Measurements from ENCODE around the gene RPS15.

Gene RPS15

DNA sequence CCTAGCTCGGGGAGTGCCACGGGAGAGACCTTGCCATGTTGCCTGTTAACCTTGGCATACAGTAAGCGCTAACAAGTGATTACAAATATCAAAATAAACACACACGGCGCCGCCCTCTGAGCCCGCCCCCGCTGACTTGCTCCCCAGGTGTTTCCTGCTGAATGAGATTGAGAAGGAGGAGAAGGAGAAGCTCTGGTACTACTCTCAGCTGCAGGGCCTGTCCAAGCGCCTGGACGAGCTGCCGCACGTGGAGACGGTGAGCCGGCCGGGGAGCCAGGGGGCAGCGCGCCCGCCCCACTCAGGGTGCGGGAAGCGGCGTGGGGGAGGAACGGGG is 16.8 kb downstream of the RPS15 start:
- no peak for DNase-seq

- peak; percentile 69 for DNase-seq
These were observed 17.3 kb downstream of the RPS15 start for GRCh38 chr19:1455336-1456120.

GRCh38 chr19:1456121-1456900 is 18.1 kb downstream of the RPS15 start:
- no peak for DNase-seq

- no peak for DNase-seq
These were observed 19.0 kb downstream of the RPS15 start for GRCh38 chr19:1457031-1457739.

GRCh38 chr19:1457892-1458291 is 19.7 kb downstream of the RPS15 start:
- no peak for DNase-seq

DNA sequence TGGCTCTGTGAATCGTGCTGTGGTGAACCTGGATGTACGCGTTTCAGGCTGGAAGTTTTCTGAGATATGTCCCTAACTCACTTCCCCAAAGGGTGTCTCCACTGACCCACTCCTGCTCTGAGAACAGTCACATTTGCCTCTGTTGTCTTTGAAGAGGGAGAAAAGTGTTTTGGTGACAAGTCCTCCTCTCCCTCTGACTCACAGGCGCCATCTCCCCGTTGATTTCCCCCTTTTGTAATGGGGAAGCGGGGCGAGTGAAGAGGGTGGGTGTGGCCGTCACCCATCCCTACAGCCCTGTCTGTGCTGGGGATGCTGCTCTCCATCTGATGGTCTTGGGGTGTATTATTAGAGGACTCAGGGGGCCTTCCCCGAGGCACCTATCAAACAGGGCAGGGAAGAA is 21.3 kb downstream of the RPS15 start:
- DNase-seq, result no peak

GRCh38 chr19:1460033-1460995 is 22.1 kb downstream of the RPS15 start:
- no peak for DNase-seq

- DNase-seq, result no peak
These were observed 23.7 kb downstream of the RPS15 start for GRCh38 chr19:1461862-1462261.

DNA sequence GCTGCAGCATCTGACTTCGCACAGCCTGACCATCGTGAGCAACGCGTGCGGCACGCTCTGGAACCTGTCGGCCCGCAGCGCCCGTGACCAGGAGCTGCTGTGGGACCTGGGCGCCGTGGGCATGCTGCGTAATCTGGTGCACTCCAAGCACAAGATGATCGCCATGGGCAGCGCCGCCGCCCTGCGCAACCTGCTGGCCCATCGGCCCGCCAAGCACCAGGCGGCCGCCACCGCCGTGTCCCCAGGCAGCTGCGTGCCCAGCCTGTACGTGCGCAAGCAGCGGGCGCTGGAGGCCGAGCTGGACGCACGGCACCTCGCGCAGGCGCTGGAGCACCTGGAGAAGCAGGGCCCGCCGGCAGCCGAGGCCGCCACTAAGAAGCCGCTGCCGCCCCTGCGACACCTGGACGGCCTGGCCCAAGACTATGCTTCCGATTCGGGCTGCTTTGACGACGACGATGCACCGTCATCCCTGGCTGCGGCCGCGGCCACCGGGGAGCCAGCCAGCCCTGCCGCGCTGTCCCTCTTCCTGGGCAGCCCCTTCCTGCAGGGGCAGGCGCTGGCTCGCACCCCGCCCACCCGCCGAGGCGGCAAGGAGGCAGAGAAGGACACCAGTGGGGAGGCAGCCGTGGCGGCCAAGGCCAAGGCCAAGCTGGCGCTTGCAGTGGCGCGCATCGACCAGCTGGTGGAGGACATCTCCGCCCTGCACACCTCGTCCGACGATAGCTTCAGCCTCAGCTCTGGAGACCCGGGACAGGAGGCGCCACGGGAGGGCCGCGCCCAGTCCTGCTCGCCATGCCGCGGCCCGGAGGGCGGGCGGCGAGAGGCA is 27.2 kb downstream of the RPS15 start:
- peak; percentile 40 for DNase-seq

- DNase-seq, result no peak
These were observed 27.8 kb downstream of the RPS15 start for GRCh38 chr19:1466018-1466460.

DNA sequence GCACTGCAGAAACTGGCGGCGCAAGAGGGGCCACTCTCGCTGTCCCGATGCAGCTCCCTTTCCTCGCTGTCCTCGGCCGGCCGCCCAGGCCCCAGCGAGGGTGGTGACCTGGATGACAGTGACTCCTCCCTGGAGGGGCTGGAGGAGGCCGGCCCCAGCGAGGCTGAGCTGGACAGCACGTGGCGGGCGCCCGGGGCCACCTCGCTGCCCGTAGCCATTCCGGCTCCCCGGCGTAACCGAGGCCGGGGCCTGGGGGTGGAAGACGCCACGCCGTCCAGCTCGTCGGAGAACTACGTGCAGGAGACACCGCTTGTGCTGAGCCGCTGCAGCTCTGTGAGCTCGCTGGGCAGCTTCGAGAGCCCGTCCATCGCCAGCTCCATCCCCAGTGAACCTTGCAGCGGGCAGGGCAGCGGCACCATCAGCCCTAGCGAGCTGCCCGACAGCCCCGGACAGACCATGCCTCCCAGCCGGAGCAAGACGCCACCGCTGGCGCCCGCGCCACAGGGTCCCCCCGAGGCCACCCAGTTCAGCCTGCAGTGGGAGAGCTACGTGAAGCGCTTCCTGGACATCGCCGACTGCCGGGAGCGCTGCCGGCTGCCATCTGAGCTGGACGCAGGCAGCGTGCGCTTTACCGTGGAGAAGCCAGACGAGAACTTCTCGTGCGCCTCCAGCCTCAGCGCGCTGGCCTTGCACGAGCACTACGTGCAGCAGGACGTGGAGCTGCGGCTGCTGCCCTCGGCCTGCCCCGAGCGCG is 28.4 kb downstream of the RPS15 start:
- no peak for DNase-seq

DNA sequence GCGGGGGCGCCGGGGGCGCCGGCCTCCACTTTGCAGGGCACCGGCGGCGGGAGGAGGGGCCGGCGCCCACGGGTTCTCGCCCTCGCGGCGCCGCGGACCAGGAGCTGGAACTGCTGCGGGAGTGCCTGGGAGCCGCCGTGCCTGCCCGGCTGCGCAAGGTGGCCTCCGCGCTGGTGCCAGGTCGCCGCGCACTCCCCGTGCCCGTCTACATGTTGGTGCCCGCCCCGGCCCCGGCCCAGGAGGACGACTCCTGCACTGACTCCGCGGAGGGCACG is 29.0 kb downstream of the RPS15 start:
- DNase-seq, result no peak

GRCh38 chr19:1467490-1468273 is 29.5 kb downstream of the RPS15 start:
- DNase-seq, result no peak

DNA sequence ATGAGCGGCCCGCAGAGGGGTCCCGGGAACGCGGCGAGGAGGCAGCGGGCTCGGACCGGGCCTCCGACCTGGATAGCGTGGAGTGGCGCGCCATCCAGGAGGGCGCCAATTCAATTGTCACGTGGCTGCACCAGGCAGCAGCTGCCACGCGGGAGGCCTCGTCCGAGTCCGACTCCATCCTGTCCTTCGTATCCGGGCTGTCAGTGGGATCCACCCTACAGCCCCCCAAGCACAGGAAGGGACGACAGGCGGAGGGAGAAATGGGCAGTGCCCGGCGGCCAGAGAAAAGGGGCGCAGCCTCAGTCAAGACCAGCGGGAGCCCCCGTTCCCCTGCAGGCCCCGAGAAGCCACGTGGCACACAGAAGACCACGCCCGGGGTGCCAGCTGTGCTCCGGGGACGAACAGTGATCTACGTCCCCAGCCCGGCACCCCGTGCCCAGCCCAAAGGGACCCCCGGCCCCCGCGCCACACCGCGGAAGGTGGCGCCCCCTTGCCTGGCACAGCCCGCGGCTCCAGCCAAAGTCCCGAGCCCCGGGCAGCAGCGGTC is 30.2 kb downstream of the RPS15 start:
- DNase-seq, result no peak

GRCh38 chr19:1468821-1469254 is 30.6 kb downstream of the RPS15 start:
- DNase-seq, result no peak

GRCh38 chr19:1469255-1470054 is 31.3 kb downstream of the RPS15 start:
- DNase-seq, result no peak

DNA sequence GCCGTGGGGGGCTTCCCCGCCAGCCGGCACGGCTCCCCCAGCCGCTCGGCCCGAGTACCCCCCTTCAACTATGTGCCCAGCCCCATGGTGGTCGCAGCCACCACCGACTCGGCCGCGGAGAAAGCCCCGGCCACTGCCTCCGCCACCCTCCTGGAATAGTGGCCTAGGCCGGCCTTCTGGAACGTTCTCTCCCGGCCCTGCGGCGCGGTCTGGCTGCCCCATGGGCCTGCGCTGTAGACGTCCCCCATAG is 31.8 kb downstream of the RPS15 start:
- no peak for DNase-seq

GRCh38 chr19:1470305-1471009 is 32.3 kb downstream of the RPS15 start:
- DNase-seq, result peak; percentile 79

All from CD4-positive, alpha-beta T cell treated with Interleukin-10 for 1 hour (primary cell).